ENCODE results near the gene PARP14. TPM values are rescaled to one million over a fixed set of nuclear protein-coding genes. Genes with fewer than 3 reads are reported as not detected.
"Not testable (repeated sequence)": the region's sequence is repeated elsewhere in the genome, so short reads cannot be mapped to it uniquely, and the experiment has no call there.

The PARP14 gene
- total RNA-seq, 1 donor from 2014 or later: 36.5 TPM

DNA sequence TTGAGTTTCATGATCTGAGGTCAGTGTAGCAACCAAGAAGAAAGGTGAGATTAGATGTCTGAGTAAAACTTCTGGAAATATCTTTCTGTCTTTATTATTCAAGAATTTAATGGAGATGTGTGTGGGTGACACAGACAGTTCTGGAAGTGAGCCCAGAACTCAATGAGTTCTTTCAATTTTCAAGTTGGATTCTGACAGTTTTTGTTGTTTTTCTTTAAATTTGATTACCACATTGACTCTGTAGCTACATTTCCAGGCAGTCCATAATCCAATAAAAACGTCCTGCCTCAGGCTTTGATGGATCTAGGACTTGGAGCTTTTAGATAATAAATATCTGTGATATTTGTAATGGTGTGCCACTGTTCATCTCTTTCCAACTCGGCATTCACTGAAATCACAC is 3.9 kb upstream of the PARP14 start:
- DNase-seq (ENCODE audit: low spot score): no peak

DNA sequence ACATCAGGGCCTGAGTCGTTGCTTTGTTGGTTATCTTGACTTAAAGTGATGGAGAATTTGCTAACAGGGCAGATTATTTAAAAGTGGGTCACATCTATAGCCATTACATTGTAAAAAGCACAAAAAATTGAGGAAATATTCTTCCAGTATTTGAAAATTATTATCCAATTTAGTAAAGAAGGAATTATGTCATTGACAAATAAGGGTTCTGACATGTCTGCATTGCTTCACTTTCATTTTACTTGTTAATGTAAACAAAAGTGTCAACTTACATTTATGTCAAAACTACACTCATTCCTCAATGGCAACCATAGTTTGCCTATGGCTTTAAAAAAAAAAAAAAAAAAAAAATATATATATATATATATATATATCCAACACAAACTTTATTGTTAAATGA is 3.4 kb upstream of the PARP14 start:
- DNase-seq (ENCODE audit: low spot score): no peak

DNA sequence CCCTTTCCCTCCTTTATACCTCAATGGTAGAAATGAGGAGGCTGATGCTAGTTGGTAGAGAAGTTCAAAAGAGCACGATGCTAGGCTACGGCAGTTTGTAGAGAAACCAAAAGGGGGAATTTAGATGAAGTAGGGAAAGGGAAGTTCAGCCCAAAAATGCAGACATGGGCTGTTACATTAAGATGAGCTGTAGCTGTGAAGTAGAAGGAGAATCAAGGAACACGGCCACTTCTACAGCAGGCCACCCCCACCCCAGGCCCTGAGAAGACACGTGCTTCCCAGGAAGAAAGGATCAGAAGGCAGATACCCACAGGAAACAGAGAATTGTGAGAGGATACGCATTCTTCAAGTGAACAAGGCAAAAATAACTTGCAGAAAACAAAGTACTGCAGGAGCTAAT is 2.1 kb upstream of the PARP14 start:
- no peak for DNase-seq (ENCODE audit: low spot score)

DNA sequence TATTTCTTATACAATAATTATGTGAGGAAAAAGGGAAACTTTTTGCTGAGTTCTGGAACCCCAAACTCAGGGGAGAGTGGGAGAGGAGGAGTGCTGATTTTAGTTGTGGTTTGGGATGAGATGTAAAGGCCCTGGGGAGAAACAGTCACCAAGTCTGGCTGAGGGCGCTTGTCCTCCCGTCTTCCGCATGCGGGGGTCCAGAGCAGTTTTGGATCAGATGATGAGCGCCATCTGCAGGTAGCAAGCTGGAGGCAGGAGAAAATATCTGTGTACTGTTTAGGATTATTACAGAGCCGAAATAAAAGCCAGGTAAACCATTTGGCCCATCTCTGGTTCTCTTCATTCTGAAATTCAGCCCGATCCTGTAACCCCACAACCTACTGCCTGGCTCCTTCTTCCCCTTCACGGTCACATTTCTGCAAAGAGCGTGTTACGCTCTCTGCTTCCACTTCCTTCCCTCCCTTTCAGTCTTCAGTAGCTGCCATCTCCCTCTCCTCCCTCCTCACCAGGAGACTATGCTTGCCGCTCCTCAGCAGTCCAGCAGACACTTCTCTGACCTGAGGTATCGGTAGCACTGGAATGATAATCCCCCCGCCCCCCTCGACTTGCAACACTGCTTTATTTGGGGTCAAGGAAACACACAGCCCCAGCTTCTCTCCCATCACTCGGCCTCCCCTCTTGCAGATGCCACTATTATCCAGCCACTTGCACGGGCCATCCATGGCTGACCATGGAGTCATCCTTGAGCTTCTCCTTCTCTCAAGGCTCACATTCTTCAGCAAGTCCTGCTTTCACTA is 1.4 kb upstream of the PARP14 start:
- DNase-seq (ENCODE audit: low spot score): peak; percentile 86

DNA sequence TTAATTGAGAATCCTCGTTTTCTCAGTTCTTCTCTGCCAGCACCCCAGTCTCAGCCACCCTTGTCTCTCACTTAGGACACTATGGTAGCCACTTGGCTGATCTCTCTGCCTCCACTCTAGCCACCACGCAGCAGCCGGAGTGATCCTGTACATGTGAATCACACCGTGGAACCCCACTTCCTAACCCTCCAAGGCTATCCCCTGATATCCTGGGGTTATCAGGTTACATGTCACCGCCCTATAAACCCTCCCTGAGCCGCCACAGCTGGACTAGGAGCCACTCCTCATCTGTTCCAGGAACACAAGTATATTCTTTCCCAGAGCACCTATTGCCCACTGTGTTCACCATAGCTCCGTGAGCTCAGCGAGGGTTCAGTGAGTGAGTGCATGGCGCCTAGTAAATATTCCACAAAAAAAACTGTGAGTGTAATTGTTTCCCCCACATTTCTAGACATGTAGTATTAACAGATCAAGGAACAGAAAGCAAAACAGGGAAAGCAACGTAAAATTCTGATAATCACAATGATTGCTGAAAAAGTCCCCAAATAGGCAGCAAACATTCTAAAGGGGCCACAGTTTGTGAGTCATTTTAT is 661 bp upstream of the PARP14 start:
- DNase-seq (ENCODE audit: low spot score): no peak

DNA sequence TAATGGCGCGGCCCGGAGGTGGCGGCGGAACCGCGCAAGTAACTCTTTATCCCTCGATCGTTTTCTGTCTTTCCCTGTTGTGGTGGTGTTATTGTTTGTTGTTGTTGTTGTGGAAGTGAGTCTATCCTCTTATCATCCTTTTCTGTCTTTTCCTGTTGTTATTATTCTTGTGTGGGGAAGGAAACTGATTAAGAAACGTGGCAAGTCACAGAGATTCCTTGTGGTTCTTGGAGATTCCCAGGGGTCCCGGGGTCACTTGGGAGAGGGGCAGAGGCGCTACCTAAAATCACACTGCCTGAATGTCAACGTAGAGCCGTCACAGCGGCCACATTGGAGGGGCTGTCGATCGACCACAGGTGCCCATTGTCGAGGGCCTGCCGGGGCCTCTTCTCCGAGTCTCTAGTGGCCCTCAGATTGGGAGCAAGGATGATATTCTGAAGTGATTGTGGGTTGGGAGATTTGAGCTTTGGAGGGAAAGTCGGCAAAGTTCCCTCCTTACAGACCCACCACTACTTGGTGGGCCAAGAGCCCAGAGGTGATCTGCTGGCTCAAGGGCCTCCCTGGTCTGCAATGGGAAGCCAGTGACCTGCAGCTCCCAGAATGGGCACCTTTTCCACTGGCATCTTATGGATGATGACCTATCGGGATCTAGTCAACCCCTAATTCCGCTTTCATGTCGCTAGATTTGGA is 790 bp downstream of the PARP14 start:
- no peak for DNase-seq (ENCODE audit: low spot score)

DNA sequence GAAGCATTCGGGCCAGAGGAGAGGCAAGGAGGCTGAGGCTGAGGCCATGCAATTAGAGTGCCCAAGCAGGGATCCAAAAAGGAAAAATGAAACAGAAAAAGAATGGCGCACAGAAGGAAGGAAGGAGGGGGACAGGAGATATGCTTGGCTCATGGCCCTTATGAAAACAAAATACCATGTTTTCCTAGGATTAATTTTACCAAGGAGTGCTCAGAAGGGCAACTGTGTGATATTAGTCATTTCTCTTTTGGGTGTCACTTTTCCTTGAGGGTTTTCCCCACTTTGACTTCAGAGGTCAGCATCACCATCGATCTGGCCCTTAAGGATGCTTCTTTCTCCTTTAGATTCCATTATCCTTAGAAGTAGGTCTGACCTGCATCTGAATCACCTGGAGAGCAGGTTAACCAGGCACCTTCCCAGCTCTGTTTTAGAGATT is 1.4 kb downstream of the PARP14 start:
- no peak for DNase-seq (ENCODE audit: low spot score)

DNA sequence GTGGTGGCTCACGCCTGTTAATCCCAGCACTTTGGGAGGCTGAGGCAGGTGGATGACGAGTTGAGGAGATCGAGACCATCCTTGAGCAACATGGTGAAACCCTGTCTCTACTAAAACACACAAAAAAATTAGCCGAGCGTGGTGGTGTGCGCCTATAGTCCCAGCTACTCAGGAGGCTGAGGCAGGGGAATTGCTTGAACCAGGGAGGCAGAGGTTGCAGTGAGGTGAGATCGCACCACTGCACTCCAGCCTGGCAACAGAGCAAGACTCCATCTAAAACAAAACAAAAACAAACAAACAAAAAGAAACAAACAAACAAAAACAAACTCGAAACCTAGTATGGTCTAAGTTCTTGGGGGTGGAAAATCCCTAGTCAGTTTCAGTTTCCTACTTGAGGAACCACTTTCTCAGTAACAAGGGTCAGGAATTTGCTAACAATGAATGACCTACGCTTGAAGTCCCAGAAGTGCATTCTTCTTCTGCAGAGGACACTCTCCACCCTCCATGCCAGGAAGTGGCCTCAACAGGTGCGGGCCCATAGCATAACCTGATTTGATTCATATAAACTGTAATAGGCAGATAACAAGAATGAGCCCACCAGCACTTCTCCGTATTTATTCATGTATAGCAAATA is 2.3 kb downstream of the PARP14 start:
- not testable (repeated sequence) for DNase-seq (ENCODE audit: low spot score)

DNA sequence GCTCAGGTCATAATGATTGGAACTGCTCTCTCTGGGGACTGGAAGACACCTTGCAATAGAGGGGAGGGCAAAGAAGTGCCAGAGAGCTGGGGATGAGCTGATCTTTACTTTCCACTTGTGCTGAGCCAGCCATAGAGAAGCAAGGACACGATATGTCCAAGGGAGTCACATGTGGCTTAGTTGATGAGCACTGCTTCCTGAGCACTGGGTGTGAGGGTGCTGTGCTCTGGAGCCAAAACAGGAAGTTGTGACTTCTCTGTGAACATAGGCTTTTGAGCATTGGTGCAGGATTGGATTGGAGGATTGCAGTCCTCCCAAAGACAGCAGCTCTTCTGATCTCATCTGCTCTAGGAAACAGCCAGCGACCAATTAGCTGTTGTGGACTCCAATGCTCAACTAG is 6.7 kb downstream of the PARP14 start:
- DNase-seq (ENCODE audit: low spot score): no peak

DNA sequence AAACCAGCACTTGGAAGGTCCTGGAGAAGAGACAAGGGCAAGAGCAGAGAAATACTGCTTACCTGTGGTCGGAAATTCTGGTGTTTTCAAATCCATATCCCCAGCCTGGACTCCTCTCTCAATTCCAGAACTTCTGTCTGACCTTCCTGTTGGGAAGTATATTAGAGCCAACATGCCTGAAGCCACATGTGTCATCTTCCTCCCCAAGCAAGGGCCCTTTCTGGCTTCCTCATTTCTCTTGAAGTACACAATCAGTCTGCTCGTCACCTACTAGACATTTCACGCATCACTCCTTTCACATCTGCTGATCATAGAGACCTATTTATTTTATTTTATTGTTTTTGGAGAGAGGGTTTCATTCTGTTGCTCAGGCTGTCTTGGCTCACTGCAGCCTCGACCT is 8.4 kb downstream of the PARP14 start:
- no peak for DNase-seq (ENCODE audit: low spot score)

DNA sequence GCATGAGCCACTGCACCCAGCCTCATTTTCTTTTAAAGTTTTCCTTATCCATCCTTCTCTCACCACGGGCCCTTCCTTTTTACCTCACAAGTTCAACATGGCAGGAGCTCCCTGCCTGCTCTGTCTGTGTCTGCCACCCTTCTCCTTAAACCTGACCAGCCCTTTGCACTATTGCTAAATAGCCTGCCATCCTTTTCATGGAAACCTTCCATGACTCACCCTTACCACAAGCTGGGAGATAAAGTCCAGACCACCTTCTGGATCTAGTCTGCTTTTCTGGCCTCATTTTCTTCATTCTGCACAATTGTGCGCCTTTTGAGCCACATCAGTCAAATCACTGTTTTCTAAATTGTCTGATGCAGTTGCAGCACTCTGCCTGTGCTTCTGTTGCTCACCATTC is 8.9 kb downstream of the PARP14 start:
- DNase-seq (ENCODE audit: low spot score): no peak

DNA sequence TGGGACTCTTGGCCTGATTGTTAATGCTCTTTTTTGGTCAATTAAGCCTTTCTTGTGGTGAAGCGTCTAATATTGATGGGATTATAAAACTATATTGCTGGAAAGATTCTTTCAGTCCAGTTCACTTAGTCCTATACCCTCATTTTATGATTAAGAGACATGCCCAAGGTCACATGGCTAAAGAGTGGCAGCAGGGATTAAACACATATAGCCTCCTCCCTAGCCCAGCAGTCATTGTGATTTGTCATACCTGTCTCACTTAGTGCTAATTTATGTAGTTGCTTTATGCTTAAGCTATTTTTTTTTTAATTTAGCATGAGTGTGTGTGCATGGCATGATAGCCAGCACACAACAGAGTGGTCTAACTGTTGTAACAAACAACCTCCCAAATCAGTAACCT is 9.5 kb downstream of the PARP14 start:
- no peak for DNase-seq (ENCODE audit: low spot score)

DNA sequence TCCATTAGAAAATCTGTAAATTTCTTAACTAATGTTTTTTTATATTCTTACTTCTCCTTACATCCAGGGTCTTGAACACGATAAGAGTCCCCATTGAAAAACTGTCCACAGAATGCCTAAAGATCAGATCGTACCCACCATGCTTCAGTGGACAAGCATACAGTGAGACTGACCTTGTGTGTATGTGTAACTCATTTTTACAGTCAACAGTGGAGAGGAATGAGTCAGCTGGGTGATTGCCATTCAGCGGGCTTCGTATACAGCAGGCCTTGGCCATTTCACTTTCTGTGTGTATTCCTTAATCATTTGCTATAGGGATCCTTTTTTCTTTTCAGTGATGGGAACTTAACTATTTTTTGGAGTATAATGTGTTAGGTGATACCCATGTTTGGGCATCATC is 10.6 kb downstream of the PARP14 start:
- no peak for DNase-seq (ENCODE audit: low spot score)

DNA sequence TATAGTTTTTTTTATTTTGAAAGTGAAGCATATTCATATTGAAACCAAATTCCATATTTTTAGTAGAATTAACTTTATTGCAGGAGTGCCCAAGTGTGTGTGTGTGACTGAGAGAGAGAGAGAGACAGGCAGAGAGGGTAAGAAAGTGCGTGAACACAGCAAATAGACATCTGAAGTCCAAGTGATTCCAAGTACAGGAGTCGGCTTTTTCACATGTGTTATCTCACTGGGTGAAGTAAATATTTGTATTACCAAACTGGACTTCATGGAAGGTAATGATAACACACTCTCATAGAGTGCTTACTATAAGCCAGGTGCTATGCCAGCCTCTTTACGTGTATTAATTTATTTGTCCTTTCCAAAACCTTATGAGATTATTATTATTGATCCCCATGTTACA is 12.0 kb downstream of the PARP14 start:
- DNase-seq (ENCODE audit: low spot score): no peak

DNA sequence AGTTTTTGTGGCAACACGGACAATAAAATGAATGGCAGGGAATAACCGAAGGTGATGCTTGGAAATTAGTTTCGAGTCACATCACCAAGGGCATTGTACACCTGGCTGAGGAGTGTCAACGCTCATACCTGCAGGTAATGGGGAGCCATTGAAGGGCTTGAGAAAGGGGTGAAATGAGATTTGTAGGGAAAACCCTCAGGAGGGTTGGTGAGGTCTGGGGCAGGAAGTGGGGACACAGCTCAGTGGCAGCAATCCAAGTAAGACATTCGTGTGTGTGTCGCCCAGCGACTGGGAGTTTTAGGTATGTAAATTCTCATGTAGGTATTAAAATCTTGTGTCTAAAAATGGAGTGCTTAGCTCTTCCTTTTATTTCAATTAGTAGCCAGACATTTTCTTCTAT is 14.3 kb downstream of the PARP14 start:
- no peak for DNase-seq (ENCODE audit: low spot score)

DNA sequence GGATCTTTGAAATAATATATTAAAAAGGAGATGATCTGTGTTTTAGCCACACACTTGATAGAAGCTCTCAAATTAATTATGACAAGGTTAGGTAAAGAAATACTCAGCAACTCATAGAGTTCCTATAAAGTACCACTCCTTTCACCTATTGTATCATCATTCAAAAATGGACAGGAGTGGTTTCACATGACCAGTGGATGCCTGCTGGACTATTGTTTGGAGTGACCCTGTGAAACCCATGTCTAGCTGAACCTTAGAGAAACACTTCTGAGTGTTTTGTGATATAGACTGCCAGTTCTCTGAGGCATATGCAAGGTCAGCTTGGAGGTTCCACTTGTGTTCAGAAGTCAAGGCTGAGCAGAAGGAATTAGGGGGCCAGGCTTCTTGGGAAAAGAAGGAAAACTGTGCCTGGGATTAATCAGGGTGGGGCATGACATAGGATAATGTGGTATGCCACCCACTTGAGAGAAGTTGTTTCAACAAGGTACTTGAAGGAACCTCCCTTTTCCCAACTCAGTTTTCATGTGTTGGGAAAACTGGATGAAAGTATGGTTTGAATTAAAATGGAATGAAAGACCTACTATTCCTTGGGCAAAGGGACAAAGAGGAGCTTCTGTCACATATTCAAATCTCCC is 15.4 kb downstream of the PARP14 start:
- no peak for DNase-seq (ENCODE audit: low spot score)

DNA sequence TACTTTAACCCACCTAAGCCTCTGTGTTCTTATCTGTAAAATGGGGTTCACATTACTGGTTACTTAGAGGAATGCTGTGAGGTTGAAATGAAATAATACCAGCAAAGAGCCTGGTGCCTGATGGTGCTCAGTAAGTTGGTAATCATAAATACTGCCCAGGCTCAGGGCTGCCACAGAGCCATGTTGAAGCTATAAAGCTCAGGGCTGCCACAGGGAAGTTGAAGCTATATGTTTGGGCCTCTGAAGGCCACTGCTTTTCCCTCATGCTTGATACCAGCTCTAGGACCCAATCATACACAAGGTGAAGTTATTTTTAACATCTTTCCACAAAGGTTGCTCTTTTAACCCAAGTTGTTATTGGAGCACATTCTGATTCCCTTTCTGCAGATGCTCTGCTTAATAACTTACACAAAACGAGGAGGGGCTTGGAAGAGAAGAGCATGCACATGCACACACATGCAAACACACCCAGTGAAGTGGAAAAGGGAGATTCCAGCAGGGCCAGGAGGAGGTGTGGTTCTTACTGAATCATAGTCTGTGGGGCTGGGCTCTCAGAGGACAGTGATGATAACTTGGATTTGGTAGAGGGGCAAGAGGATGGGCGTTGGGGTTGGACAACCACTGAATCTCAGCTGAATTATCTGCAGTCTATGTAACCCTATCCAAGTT is 17.4 kb downstream of the PARP14 start:
- no peak for DNase-seq (ENCODE audit: low spot score)

DNA sequence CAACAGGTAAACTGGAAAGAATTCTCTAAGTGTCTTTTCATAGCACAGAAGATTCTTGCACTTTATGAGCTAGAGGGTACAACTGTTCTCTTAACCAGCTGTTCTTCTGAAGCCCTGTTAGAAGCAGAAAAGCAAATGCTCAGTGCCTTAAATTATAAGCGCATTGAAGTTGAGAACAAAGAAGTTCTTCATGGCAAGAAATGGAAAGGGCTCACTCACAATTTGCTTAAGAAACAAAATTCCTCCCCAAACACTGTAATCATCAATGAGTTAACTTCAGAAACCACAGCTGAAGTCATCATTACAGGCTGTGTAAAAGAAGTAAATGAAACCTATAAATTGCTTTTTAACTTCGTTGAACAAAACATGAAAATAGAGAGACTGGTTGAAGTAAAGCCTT is 19.6 kb downstream of the PARP14 start:
- no peak for DNase-seq (ENCODE audit: low spot score)

DNA sequence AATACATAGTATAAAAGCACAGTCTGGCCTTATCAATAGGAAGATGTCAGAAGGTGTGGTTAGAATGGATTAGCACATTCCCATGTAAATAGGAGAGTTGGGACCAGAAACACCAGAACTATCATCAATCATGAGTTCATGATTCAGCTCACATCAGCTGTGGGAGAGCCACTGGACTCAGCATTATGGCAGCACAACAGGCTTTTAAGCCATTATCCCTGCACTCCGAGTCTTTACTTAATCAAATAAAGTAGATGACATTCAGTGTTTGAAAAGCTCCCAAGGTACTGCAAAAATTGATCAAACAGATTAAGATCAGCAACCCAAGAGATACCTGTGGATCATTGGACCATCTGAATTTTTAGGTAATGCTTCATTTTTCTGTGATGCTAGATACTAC is 24.7 kb downstream of the PARP14 start:
- no peak for DNase-seq (ENCODE audit: low spot score)

DNA sequence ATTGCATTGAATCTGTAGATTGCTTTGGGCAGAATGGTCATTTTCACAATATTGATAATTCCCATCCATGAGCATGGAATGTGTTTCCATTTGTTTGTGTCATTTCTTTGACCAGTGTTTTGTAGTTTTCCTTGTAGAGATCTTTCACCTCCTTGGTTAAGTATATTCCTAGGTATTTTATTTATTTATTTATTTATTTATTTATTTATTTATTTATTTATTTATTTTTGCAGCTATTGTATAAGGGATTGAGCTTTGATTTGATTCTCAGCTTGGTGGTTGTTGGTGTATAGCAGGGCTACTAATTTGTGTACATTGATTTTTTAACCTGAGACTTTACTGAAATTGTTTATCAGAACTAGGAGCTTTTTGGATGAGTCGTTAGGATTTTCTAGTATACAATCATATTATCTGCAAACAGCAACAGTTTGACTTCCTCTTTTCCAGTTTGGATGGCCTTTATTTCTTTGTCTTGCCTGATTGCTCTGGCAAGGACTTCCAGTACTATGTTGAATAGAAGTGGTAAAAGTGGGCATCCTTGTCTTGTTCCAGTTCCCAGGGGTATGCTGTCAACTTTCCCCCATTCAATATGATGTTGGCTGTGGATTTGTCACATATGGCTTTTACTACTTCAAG is 30.1 kb downstream of the PARP14 start:
- not testable (repeated sequence) for DNase-seq (ENCODE audit: low spot score)

DNA sequence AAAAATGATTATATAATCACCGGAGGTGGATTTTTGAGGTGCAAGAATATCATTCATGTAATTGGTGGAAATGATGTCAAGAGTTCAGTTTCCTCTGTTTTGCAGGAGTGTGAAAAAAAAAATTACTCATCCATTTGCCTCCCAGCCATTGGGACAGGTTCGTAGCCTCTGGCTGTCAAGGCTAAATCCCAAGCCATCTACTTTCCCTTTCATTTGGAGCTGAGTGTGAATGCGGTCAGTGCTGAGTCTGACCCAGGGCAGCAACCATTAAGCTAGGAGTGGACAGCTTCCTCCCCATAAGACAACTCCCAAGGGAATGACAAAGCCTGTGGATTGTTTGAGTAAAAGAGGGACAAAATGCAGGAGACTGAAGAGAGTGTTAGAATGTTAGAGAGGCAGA is 33.6 kb downstream of the PARP14 start:
- DNase-seq (ENCODE audit: low spot score): no peak
